HS-27A (cell line): ENCODE measurements around the gene DNMBP.
"Not testable (repeated sequence)": the region's sequence is repeated elsewhere in the genome, so short reads cannot be mapped to it uniquely, and the experiment has no call there.

Experiments used
- DNase-seq: peaks from one replicate; pipeline ENCODE4 v3.0.0-alpha.2; 2012; ENCODE audit warnings: low read depth, missing footprints

DNMBP gene

DNA sequence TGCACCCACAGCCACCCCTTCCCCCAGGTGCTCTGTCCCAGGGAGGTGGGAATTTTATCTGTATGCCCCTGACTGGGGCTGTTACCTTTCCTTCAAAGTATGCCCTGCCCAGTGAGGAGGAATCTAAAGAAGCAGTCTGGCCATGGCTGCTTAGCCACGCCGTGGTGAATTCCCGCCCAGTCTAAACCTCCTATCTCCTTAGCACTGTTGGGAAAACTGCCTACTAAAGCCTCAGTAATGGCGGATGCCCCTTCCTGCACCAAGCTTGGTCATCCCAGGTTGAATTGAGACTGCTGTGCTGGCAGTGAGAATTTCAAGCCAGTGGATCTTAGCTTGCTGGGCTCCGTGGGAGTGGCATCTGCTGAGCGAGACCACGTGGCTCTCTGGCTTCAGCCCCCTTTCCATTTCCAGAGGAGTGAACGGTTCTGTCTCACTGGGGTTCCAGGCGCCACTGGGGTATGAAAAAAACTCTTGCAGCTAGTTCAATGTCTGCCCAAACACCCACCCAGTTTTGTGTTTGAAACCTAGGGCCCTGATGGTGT lies 140.1 kb downstream of the DNMBP start:
- no peak for DNase-seq

DNA sequence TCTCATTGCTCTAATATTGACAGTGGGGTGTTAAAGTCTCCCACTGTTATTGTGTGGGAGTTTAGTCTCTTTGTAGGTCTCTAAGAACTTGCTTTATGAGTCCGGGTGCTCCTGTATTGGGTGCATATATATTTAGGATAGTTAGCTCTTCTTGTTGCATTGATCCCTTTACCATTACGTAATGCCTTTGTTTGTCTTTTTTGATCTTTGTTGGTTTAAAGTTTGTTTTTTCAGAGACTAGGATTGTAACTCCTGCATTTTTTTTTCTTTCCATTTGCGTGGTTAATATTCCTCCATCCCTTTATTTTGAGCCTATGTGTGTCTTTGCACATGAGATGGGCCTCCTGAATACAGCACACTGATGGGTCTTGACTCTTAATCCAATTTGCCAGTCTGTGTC lies 142.5 kb downstream of the DNMBP start:
- not testable (repeated sequence) for DNase-seq

DNA sequence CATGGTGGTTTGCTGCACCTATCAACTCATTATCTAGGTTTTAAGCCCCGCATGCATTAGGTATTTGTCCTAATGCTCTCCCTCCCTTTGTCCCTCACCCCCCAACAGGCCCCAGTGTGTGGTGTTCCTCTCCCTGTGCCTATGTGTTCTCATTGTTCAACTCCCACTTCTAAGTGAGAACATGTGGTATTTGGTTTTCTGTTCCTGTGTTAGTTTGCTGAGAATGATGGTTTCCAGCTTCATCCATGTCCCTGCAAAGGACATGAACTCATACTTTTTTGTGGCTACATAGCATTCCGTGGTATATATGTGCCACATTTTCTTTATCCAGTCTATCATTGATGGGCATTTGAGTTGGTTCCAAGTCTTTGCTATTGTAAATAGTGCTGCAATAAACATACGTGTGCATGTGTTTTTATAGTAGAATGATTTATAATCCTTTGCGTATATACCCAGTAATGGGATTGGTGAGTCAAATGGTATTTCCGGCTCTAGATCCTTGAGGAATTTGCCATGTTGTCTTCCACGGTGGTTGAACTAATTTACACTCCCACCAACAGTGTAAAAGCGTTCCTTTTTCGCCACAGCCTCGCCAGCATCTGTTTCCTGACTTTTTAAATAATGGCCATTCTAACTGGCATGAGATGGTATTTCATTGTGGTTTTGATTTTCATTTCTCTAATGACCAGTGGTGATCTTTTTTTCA lies 146.1 kb downstream of the DNMBP start:
- DNase-seq = peak; percentile 36

DNA sequence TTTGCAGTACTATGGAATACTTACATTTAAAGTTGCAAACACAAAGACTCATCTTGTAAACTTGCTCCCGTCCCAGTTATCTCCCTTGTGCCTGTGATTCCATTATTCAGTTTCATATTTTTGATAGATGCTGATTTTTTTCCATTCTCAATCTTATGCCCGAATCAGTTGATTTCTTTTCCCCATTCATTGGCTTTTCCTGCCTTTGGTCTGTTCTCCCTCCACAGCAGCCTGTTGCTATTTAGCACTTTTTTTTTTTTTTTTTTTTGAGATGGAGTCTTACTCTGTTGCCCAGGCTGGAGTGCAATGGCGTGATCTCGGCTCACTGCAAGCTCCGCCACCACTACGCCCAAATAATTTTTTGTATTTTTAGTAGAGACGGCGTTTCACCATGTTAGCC lies 149.3 kb downstream of the DNMBP start:
- DNase-seq = no peak

DNA sequence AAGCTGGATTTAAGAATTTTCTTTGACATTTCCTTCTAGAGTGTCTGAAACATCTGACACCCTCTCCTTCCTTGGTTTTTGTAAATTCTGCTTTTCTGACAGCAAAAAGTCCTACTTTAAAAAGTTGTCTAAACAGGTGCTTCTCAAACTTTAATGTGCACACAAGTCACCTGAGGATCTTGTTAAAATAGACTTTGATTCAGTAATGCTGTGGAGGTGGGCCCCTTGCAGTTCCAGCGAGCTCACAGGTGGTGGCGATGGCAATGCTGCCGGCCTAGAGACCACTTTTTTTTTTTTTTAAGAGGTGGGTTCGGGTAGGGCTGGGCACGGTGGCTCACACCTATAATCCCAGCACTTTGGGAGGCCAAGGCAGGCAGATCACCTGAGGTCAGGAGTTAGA lies 150.2 kb downstream of the DNMBP start:
- no peak for DNase-seq

DNA sequence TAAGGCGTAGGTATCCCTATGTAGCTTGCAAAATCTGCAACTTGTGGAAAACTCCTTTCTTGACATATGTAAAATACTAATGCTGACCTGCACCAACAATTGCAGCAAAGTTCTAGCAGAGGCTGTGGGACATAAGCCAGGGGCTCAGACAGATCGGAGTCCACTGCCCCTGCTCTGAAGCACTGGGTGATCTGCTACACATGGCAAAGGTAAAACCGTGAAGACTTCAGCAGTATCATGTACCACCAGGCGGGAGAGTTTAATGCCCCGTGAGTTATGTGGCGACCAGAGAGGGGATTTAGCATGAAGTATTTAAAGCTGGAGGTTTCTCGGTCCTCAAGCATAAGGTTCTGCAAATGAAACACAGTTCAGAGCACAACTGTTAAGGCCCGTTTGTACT lies 150.9 kb downstream of the DNMBP start:
- DNase-seq = no peak

DNA sequence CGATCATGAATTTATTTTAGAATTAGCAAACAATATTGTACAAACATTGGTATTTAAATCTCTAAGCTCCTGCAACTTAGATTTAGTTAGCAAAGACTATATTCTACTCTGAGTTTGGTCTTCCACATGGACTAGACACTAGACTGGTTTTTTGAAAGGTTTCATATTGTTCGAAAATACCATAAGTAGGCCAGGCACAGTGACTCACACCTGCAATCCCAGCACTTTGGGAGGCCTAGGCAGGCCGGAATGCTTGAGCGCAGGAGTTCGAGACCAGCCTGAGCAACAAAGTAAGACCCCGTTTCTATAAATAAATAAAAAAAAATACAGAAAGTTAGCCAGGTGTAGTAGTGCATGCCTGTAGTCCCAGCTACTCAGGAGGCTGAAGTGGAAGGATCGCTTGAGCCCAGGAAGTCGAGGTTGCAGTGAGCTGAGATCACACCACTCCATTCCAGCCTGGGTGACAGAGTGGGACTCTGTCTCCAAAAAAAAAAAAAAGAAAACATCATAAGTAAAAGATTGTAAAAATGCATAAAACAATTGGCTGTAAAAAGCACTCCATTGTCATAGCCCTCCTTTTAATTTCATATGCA lies 154.2 kb downstream of the DNMBP start:
- no peak for DNase-seq

DNA sequence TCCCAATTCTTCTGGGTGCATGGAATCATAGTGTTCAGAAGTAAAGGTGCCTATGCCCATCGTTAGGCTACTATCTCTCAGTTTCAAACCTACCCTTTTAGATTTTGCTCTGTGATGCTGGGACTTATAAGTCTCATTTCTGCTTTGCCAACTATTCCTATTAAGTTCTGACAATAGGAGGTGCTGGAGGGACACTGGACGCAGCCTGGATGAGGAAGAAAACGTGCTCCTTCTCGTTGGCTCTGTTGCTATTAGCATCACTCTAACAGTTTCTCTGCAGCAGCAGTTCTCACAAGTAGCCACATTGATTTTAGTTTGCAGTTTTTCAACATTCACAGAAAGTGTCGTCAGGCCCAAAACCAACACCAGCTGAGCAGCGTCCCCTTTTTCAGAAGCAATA lies 154.9 kb downstream of the DNMBP start:
- no peak for DNase-seq

DNA sequence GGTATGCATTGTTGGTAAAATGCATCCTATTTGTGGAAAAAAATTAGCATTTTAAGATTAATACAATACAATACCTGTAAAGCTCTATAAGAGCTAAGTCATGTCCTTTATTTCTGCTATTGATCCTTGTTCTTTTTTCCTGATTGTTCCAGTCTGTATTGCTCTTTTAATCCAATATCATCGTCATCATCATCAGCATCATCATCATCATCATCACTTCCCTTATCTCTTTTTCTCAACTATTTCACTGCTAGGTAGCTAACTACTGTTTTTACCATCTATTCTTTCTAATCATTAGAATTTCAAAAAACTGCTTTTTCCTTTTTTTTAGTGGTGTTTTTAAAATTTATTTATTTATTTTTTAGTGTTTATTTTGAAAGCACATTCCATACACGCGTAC lies 156.1 kb downstream of the DNMBP start:
- no peak for DNase-seq

DNA sequence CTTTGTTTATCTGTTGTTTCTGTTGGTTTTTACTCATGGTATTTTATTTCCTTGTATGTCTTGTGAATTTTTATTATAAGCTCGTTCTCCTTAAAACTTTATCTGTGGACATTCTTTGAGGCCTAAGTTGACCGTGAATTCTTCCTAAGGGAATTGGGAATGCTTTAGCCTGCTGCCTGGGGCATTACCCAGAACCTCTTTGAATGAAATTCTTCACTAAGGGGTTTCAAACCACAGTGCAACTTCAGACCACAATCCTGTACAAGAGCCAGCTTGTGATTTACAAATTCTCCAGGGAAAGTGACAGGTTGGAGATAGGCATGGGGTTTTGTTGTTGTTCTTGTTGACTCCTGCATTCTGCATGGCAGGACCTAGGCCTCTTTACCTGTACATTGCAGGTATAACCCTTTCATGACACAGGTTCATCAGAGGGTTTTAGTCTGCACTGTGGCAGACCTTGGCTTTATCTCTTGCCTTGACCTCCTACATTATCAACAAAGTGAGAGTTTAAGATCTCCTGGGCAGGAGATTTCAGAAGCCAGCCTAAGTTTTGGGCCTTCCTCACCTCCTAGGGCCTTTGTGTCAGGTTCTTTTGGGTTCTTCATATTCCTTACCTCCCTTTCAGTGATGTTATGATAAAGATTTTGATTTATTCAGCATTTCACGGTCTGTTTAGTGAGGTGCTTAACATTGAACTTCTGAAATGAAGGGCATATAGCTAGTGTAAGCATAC lies 157.1 kb downstream of the DNMBP start:
- DNase-seq = no peak

DNA sequence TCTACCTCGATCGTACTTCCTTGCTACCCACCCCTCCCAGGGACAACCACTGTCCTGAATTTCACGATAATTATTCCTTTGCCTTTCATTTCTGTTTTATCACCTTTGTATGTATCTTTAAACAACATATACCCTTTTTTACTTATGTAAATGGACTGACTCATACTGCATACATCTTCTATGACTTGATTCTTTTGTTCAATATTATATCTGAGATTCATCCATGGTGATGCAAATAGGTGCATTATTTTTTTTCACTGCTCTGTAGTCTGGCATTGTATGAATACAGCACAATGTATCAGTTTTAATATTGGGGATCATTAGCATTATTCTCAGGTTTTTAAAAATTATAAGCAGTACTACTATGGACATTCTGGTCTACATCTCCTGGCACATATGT lies 157.9 kb downstream of the DNMBP start:
- no peak for DNase-seq

DNA sequence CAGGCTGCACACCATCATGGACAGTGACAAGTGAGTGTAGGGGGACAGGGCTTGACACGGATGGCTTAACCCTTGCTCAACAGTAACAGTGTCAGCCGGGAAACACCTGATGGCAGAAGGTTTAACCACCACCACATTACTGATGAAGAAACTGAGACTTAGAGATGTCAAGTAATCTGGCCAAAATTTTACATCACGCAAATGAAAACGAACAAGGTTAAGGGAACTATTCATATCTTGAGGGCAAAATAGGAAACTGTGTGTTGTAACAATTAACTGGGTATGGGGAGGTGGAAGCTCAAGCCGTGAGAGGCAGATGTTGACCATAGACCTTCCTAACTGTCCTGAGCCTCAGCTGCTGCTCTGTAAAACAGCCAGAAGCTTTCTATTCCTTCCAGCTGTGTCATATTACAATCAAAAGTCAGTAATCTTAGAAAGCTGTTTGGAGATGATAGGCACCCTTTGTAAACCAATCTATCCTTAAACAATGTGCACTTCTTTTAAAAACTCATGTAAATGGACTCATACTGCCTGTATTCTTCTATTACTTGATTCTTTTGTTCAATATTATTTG lies 158.9 kb downstream of the DNMBP start:
- DNase-seq = no peak

DNA sequence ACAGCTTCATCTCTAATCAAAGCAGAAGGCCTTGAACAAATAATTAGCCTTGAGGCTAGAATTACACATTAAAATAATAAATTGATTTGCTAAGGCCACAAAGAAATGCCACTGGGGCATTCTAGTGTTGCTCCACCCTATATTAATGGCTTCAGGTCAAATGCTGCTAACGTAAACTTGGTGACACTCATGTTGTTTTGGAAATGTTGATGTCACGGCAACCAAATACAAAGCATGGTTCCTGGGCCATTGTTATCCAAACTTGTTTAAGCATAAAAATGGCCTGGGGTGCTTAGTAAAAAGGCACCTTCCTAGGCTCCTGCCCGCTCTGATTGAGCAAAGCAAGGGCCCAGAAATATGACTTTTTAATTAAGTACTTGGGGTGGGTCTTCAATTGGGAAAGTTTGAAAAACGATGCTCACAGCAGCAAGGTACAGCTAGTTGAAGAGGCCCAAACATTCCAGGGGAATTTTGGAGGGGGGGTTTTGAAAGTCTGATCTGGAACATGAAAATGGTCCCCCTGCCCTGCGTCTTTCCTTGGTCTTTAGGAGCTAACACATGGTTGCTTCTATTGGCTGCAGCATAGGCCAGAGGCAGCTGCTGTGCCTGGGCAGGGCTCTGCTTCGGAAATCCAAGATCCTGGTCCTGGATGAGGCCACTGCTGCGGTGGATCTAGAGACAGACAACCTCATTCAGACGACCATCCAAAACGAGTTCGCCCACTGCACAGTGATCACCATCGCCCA lies 159.6 kb downstream of the DNMBP start:
- DNase-seq = no peak

DNA sequence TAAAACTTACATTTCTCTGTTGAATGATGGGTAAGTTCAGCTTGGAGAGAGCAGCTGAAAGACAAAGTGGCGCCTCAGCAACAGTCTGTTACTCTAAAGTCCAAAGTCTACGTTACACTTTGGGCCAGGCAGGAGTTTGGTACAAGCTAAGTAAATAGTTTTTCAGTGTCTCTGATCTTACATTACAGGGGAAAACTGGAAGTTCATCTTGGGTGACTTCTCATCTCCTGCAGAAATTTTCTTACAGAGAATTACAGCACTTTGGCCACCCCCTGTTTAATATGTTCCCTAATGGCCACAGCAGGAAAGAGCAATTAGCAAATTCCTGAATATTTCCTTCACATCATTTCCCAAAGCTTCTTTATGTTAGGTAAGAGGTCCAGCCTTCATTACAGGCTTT lies 160.2 kb downstream of the DNMBP start:
- no peak for DNase-seq

DNA sequence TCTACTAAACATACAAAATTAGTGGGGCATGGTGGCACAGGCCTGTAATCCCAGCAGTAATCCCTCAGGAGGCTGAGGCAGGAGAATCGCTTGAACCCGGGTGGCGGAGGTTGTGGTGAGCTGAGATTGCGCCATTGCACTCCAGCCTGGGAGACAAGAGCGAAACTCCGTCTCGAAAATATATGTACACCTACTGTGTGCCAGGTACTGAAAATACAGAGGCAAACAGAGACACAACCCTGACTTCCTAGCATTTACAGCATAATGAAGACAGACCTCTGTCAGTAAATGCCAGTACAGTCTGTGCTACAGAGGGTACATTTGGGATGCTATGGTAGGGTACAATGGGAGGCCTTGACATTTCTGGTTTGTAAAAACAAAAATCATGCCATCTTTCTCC lies 160.7 kb downstream of the DNMBP start:
- DNase-seq = no peak

DNA sequence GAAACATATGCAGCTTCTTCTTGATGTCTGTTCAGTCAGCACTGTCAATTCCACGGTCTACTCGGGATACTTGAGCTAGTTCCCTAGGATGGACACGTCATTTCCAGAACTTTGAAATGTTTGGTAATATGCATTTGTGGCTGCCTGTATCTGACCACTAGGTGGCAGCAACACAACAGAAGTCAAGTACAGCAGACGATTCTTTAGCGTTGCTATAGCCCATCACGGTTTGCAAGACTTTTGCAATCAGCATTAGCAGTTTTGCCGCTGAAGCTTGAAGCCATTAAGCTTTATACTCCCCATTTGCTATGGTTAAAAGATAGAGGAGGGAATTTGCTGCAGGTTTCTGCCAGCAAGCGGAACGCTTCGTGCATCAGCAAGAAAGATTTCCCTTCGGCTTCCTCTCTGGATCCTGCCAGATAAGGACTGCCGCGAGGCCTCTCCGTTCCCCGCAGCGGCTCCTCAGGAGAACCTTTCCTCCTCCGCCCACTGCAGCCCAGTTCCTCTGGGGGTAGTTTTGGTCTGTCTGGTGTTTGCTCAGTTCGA lies 163.8 kb downstream of the DNMBP start:
- peak; percentile 58 for DNase-seq

DNA sequence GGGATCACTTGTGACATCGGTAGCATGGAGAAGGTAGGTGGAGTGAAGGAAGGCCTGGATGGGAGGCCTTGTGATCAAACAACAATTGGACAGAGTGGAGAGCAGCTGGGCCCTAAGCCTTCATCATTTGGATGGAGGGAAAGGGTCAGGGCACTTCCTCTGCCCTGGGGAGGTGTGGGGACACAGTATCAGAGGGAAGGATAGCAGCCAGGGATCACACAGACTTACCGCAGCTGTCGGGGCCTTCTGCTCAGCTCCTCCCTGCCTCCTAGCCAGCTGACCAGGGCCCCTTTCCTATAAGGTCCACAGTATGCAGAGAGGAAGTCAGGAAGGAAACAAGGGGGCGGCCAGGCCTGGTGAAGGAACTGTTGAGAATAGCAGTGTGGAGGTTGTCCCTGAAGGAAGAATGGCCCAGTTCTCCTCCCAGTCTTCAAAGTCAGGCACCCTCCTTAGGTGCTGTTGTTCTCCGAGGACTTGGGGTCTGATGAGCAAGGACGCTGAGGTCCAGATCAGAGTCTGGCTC lies 165.3 kb downstream of the DNMBP start:
- DNase-seq = no peak

DNA sequence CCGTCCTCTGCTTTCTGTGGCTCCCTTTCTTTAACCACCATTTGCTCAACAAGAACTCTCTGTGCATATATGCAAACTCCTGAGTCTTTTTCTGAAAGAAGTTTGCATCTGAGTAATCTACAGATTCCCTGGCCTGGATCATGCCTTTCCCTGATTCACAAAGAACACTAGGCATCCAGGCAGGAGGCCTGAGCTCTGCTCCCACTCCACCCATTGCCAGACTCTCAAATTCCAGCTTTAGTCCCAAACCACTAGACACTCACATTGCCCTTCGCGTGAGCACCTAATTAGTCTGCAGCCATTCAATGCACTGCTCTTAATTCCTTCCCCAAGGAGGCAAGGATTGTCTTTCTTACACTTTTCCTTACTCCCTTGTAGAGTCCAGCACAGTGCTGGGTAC lies 166.4 kb downstream of the DNMBP start:
- no peak for DNase-seq

DNA sequence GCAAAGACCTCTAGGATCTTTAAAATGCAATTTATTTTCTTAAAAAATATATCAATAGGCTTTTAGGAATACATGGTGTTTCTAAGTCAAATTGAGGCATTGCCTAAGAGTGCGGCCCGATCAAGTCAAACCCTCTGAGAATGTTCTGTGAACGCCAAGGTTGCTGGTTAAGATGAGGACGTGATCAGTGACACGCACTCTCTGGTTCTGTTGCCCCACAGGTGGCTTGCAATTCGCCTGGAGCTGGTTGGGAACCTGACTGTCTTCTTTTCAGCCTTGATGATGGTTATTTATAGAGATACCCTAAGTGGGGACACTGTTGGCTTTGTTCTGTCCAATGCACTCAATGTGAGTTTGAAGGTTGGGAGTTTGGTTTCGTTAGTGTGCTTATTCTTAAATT lies 168.0 kb downstream of the DNMBP start:
- DNase-seq = no peak

DNA sequence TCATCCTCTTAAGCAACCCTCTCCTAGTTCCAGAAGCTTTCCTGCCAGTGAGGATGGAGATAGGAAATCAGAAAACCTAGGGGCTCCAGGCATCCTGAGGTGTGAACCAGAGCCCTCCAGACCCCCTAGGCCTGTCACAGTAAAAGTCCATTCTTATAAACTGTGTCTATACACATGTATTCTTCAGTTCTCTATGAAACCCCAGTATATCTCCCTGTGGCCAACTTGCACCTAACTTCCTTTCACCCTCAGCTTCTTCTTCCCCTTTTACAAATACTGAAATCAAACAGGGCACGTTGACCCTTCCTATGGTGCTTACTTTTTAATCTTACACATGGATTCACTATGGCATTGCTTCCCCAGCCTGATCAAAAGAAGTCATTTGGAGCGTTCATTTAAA lies 168.9 kb downstream of the DNMBP start:
- not testable (repeated sequence) for DNase-seq

DNA sequence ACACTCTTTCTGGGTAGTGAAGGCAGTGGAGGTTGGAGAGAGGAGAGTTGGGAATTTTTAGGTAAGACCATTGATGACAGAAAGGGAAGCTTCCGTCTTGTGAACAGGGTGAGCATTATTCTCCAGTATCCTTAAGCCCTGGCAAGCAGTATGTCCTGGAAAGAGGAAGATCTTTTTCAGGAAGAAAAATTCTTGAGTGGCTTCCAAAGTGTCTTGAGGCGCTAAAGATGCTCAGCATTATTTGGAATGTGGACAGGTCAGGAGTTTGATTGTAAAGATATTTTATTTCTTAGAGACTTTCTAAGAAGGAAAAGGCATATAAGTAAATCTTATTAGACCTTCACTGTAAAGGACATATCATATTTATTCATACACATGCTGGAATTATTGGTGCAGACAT lies 173.0 kb downstream of the DNMBP start:
- no peak for DNase-seq

DNA sequence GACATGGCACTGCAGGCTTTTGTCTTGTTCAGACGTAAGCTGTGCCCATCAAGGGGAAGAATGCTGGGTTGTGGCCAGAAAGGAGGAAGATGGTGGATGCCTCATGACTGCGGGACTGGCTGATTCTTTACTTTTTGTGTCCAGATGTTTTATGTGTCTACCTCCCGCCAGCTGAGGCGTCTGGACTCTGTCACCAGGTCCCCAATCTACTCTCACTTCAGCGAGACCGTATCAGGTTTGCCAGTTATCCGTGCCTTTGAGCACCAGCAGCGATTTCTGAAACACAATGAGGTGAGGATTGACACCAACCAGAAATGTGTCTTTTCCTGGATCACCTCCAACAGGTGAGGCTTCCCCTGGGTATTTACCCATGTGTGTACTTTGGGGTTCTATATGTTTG lies 173.8 kb downstream of the DNMBP start:
- DNase-seq = no peak
